HepG2 (cell line): ENCODE measurements around the gene CNOT8. TPM values are rescaled to one million over a fixed set of nuclear protein-coding genes. Genes with fewer than 3 reads are reported as not detected.

Source experiments
- ATAC-seq: fragments of 200-7000 bp; cut with Tn5 transposase; 3 replicates; pipeline ENCODE4 v1.9.1; 2020; ENCODE audit warnings: mild to moderate bottlenecking, moderate library complexity
- BruUV-seq: library from RNA; stranded (reverse); fragments of 400-500 nt; replicated peaks from 2 replicates; lab custom pipeline; 2021; lab: Mats Ljungman, UMichigan
- CTCF ChIA-PET: fragments of 300-600 bp; formaldehyde crosslinking; extraction: SDS; loops from one replicate; lab custom pipeline; 2021; ENCODE audit warnings: low total read pairs, inconsistent platforms, low intra/inter-chr PET ratio; lab: Yijun Ruan, JAX
- POLR2A ChIA-PET: fragments of 350-600 bp; sonication (Branson Sonifier 250); formaldehyde crosslinking; loops from one replicate; lab custom pipeline; 2020; ENCODE audit warnings: antibody characterized with exemption, inconsistent platforms; lab: Yijun Ruan, JAX
- DNase-seq: peaks from one replicate; pipeline ENCODE4 v3.0.0-alpha.2; 2015; ENCODE audit warnings: low spot score
- FAIRE-seq: peaks from 3 replicates; lab custom pipeline; 2011; peaks lifted over from hg19 to GRCh38; lab: Jason Lieb, UNC
- H2AFZ ChIP-seq: one replicate; pipeline ENCODE4 v1.6.1; 2011; ENCODE audit warnings: low read length, inconsistent platforms
- H3K27ac ChIP-seq: fragments of 300-600 bp; 3 replicates; pipeline ENCODE4 v1.8.0; 2011; ENCODE audit warnings: mixed run types, mild to moderate bottlenecking, mixed read lengths, low read length, inconsistent platforms; ENCODE audit not compliant: insufficient read depth; ENCODE audit errors: extremely low read length
- H3K27me3 ChIP-seq, 2 experiments: fragments of 200-600 bp in 1 of 2; 2 replicates in 1 of 2; 3 replicates in 1 of 2; pipeline versions ENCODE4 v1.6.0 to v1.8.0; 2011; ENCODE audit warnings: low read length in 2 of 2, mild to moderate bottlenecking in 2 of 2, moderate library complexity in 2 of 2, inconsistent platforms in 1 of 2; ENCODE audit not compliant: insufficient read depth in 2 of 2, control insufficient read depth in 1 of 2
- H3K36me3 ChIP-seq, 2 experiments: fragments of 200-600 bp in 1 of 2; replicated peaks in 1 of 2; 2 replicates in 1 of 2; 3 replicates in 1 of 2; pipeline versions ENCODE4 v1.5.1 to v1.8.0; 2011; ENCODE audit warnings: low read length in 2 of 2, inconsistent platforms in 1 of 2; ENCODE audit not compliant: insufficient read depth in 2 of 2, control insufficient read depth in 1 of 2
- H3K4me1 ChIP-seq: 2 replicates; pipeline ENCODE4 v1.5.1; 2012; ENCODE audit warnings: low read length, inconsistent platforms; ENCODE audit not compliant: insufficient read depth
- H3K4me2 ChIP-seq: 2 replicates; pipeline ENCODE4 v1.6.0; 2011; ENCODE audit warnings: low read depth, low read length, inconsistent platforms
- H3K4me3 ChIP-seq, 3 experiments: fragments of 200-600 bp in 1 of 3; sonication (generic), shearing (Covaris generic) in 1 of 3; replicated peaks in 1 of 3; 2 replicates each; pipeline ENCODE4 v1.5.1; 2011 to 2016; ENCODE audit warnings: low read length in 3 of 3, inconsistent platforms in 2 of 3, low read depth in 2 of 3, mild to moderate bottlenecking in 2 of 3, control low read depth in 1 of 3, mixed read lengths in 1 of 3; ENCODE audit not compliant: insufficient read depth in 1 of 3
- H3K79me2 ChIP-seq: one replicate; pipeline ENCODE4 v1.6.1; 2011; ENCODE audit warnings: low read length, inconsistent platforms; ENCODE audit not compliant: insufficient read depth
- H3K9ac ChIP-seq: 2 replicates; pipeline ENCODE4 v1.6.0; 2011; ENCODE audit warnings: mild to moderate bottlenecking, low read depth, low read length, inconsistent platforms; ENCODE audit not compliant: insufficient read depth
- H3K9me3 ChIP-seq: 2 replicates; pipeline ENCODE4 v1.5.1; 2012; ENCODE audit warnings: mild to moderate bottlenecking, low read length
- H4K20me1 ChIP-seq: 2 replicates; pipeline ENCODE4 v1.6.0; 2011; ENCODE audit warnings: inconsistent platforms, mild to moderate bottlenecking, low read length, moderate library complexity; ENCODE audit not compliant: insufficient read depth
- CHD2 ChIP-seq: IDR thresholded peaks from 2 replicates; pipeline ENCODE4 v1.6.1; 2011; ENCODE audit warnings: low read depth, low read length, improper control_type of control experiment
- ZNF383 ChIP-seq: sonication (generic); formaldehyde crosslinking; IDR thresholded peaks from 2 replicates; pipeline ENCODE4 v1.4.0; 2020; ENCODE audit warnings: missing genetic modification reagents, mild to moderate bottlenecking, borderline replicate concordance
- WGBS: methylation state at CpG from one replicate; pipeline ENCODE4 v1.1.6; 2017; ENCODE audit warnings: low lambda C conversion rate; 5-methylcytosine and 5-hydroxymethylcytosine counted together
- in situ Hi-C: cut with HindIII; loops from 2 replicates; pipeline ENCODE4 v1.10.0; 2017; ENCODE audit warnings: low pct_unique_long_range_greater_than_20kb; ENCODE audit not compliant: extremely low pct_ligation_motif_present
- intact Hi-C: fragments of 100-400 bp; cut with micrococcal nuclease; formaldehyde crosslinking; loops from one replicate; pipeline ENCODE4 v1.10.0; 2022; ENCODE audit not compliant: unreplicated experiment
- polyA plus RNA-seq, 8 experiments: library from polyadenylated mRNA; depleted of rRNA in 3 of 8; stranded (reverse) in 7 of 8; unstranded in 1 of 8; fragments of >200 nt; fragmentation: Illumina TruSeq in 4 of 8; extraction: Trizol in 4 of 8; gene quantifications; 2 replicates each; pipeline versions ENCODE4 v1.2.1 to v1.2.3, GENCODE V29; 2011 to 2016; ENCODE audit warnings: low read depth in 4 of 8, missing spikeins in 1 of 8, mixed read lengths in 1 of 8; ENCODE audit not compliant: insufficient read depth in 1 of 8
- total RNA-seq, 5 experiments: library from RNA; depleted of rRNA; stranded (reverse); fragments of >200 nt; fragmentation: Illumina TruSeq; extraction: Trizol; gene quantifications; 2 replicates each; pipeline ENCODE4 v1.2.3, GENCODE V29; 2016; ENCODE audit warnings: low read depth in 1 of 5
- TF ChIP-seq, protein P1 (sequence below): IDR thresholded peaks from 2 replicates; pipeline ENCODE4 v1.6.1; 2012; ENCODE audit warnings: low read length, improper control_type of control experiment
- TF ChIP-seq, protein P2 (sequence below): IDR thresholded peaks from 2 replicates; pipeline ENCODE4 v1.6.1; 2018; ENCODE audit warnings: missing genetic modification reagents, mild to moderate bottlenecking, missing compliant biosample characterization

The CNOT8 gene
- total and polyA plus RNA-seq, 2 of the 13 experiments (the other 11 are each of a cell fraction or from before 2014, with no cell fraction given) = 37.1 to 74.9 TPM

DNA sequence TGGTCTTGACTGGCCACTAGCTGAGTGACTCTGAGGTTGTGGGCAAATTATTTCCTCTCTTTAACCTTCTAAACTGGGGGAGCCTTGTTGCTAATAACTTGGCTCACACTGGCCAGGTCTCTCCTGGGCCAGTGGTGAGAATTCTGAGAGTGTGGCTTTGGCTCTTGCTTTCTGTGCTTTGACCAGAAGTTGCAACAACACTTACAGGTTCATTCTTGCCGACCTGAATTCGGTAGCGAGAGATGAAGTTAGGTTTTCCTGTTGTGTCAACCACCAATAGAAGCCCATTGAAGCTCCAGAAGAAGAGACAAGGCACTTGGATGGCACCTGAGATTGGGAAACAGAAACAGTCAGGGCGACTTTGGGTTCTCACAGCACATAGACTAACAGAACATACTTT lies 27.8 kb upstream of the CNOT8 start:
- Histone ChIP-seq H4K20me1 (no peaks in the 10 kb centered on the region), H3K9me3 (no peaks in the 10 kb centered on the region), H3K27me3 (no peaks in the 10 kb centered on the region), H3K36me3 (peaks cover 7 to 15% of the 10 kb centered on the region in 2 experiments; a peak in 4 of 5 replicates), H3K79me2 (no peaks in the 10 kb centered on the region), H3K4me1 (peaks cover 72% of the 10 kb centered on the region), H3K27ac (no peak overlapping the region), H3K4me3 (no peak overlapping the region), H3K9ac (no peak overlapping the region), H3K4me2 (no peak overlapping the region), H2AFZ (no peak overlapping the region)
- ChIA-PET POLR2A (interaction anchor here (0.8 to 1.6 kb wide), 4 partner anchors 10 to 28 kb away, joined by 3 to 8 read pairs (median 4); partner anchors contain the start of gene CNOT8), CTCF (no interaction called here)
- TF ChIP-seq CHD2 (no peak), ZNF383 (0 out of 2 replicates have a peak, but pooled peaks have one; percentile 23)
- TF ChIP-seq, protein P1, sequence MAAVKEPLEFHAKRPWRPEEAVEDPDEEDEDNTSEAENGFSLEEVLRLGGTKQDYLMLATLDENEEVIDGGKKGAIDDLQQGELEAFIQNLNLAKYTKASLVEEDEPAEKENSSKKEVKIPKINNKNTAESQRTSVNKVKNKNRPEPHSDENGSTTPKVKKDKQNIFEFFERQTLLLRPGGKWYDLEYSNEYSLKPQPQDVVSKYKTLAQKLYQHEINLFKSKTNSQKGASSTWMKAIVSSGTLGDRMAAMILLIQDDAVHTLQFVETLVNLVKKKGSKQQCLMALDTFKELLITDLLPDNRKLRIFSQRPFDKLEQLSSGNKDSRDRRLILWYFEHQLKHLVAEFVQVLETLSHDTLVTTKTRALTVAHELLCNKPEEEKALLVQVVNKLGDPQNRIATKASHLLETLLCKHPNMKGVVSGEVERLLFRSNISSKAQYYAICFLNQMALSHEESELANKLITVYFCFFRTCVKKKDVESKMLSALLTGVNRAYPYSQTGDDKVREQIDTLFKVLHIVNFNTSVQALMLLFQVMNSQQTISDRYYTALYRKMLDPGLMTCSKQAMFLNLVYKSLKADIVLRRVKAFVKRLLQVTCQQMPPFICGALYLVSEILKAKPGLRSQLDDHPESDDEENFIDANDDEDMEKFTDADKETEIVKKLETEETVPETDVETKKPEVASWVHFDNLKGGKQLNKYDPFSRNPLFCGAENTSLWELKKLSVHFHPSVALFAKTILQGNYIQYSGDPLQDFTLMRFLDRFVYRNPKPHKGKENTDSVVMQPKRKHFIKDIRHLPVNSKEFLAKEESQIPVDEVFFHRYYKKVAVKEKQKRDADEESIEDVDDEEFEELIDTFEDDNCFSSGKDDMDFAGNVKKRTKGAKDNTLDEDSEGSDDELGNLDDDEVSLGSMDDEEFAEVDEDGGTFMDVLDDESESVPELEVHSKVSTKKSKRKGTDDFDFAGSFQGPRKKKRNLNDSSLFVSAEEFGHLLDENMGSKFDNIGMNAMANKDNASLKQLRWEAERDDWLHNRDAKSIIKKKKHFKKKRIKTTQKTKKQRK = no peak
- TF ChIP-seq, protein P2, sequence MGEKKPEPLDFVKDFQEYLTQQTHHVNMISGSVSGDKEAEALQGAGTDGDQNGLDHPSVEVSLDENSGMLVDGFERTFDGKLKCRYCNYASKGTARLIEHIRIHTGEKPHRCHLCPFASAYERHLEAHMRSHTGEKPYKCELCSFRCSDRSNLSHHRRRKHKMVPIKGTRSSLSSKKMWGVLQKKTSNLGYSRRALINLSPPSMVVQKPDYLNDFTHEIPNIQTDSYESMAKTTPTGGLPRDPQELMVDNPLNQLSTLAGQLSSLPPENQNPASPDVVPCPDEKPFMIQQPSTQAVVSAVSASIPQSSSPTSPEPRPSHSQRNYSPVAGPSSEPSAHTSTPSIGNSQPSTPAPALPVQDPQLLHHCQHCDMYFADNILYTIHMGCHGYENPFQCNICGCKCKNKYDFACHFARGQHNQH (CRISPR knock-in tag) = no peak
- BruUV-seq = no TSS peak
- 92% methylated on average over 4 of the region's 4 CpGs for WGBS
- intact Hi-C loops (no loop called here), in situ Hi-C loops (no loop called here)
- FAIRE-seq (no peak), ATAC-seq (no peak), DNase-seq (no peak)
